Suprapubic skin (tissue), 4 donors: ENCODE data around the gene PCGF1. TPM values are rescaled to one million over a fixed set of nuclear protein-coding genes. Genes with fewer than 3 reads are reported as not detected.

Experiments
- DNase-seq, 2 donors: peaks; one replicate each; pipeline ENCODE4 v3.0.0-alpha.2; 2019; ENCODE audit warnings: low spot score in 2 of 2
- H3K27ac ChIP-seq: fragments of 200-600 bp; sonication (generic); one replicate; pipeline ENCODE4 v1.5.1; 2019
- H3K27me3 ChIP-seq: fragments of 200-600 bp; sonication (generic); one replicate; pipeline ENCODE4 v1.5.1; 2019
- H3K36me3 ChIP-seq: fragments of 200-600 bp; sonication (generic); one replicate; pipeline ENCODE4 v1.5.1; 2019
- H3K4me1 ChIP-seq: fragments of 200-600 bp; sonication (generic); one replicate; pipeline ENCODE4 v1.5.1; 2019
- H3K4me3 ChIP-seq: fragments of 200-600 bp; sonication (generic); one replicate; pipeline ENCODE4 v1.5.1; 2019; ENCODE audit warnings: mild to moderate bottlenecking
- H3K9me3 ChIP-seq: fragments of 200-600 bp; sonication (generic); one replicate; pipeline ENCODE4 v1.5.1; 2019
- EP300 ChIP-seq: sonication (generic); formaldehyde crosslinking; IDR thresholded peaks from one replicate; pipeline ENCODE4 v1.6.1; 2017; ENCODE audit warnings: antibody characterized with exemption
- POLR2A ChIP-seq, 2 donors: fragments of 450-650 bp; IDR thresholded peaks; one replicate each; pipeline ENCODE4 v1.6.1; 2017; ENCODE audit warnings: antibody characterized with exemption in 2 of 2, mild to moderate bottlenecking in 2 of 2, moderate library complexity in 2 of 2
- POLR2AphosphoS5 ChIP-seq, 3 donors: sonication (generic); formaldehyde crosslinking; IDR thresholded peaks; one replicate each; pipeline ENCODE4 v1.6.1; 2017; ENCODE audit warnings: antibody characterized with exemption in 3 of 3
- WGBS: methylation state at CpG from one replicate; pipeline ENCODE4 v1.1.5; 2018; 5-methylcytosine and 5-hydroxymethylcytosine counted together
- total RNA-seq, 4 donors: library from RNA; depleted of rRNA; stranded (reverse); fragments of >200 nt; gene quantifications; one replicate each; pipeline ENCODE4 v1.1.0, GENCODE V29; 2016
- TF ChIP-seq, protein P1 (sequence below), 2 donors: fragments of 200-600 bp in 1 of 2; fragments of 450-650 bp in 1 of 2; sonication (generic) in 1 of 2; IDR thresholded peaks; one replicate each; pipeline ENCODE4 v1.5.1; 2016 to 2019; ENCODE audit warnings: antibody characterized with exemption in 2 of 2, mild to moderate bottlenecking in 1 of 2, moderate library complexity in 1 of 2

Gene PCGF1
- total RNA-seq, 4 donors from 2014 or later: 15.6 to 77.0 (median 19.7) TPM

DNA sequence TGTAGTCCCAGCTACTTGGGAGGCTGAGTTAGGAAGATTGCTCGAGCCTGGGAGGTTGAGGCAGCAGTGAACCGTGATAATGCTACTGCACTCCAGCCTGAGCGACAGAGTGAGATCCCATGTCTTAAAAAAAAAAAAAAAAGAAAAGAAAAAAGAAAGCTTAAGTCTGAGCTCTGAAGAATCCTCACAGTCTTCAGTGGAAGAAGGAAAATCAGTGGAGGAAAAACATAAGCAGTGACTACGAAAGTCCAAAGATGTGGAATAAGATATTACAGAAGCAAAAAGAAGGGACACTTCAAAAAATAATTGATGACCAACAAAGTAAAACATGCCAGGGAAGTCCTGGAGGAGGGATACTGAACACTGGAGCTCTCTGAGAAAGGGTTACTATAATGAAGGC lies 2.8 kb upstream of the PCGF1 start:
- DNase-seq: no peak
- TF ChIP-seq POLR2A (IDR thresholded peaks at IDR 0.05): no peak
- TF ChIP-seq, protein P1, sequence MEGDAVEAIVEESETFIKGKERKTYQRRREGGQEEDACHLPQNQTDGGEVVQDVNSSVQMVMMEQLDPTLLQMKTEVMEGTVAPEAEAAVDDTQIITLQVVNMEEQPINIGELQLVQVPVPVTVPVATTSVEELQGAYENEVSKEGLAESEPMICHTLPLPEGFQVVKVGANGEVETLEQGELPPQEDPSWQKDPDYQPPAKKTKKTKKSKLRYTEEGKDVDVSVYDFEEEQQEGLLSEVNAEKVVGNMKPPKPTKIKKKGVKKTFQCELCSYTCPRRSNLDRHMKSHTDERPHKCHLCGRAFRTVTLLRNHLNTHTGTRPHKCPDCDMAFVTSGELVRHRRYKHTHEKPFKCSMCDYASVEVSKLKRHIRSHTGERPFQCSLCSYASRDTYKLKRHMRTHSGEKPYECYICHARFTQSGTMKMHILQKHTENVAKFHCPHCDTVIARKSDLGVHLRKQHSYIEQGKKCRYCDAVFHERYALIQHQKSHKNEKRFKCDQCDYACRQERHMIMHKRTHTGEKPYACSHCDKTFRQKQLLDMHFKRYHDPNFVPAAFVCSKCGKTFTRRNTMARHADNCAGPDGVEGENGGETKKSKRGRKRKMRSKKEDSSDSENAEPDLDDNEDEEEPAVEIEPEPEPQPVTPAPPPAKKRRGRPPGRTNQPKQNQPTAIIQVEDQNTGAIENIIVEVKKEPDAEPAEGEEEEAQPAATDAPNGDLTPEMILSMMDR (IDR thresholded peaks at IDR 0.05): no peak
- TF ChIP-seq EP300: no peak
- no peak for TF ChIP-seq POLR2AphosphoS5 (IDR thresholded peaks at IDR 0.05)
- Histone ChIP-seq H3K36me3 (peaks cover 7% of the 10 kb centered on the region), H3K4me1 (peaks cover 50% of the 10 kb centered on the region), H3K27ac (no peak overlapping the region), H3K9me3 (no peaks in the 10 kb centered on the region), H3K27me3 (peaks cover 61% of the 10 kb centered on the region), H3K4me3 (no peak overlapping the region)
- WGBS: 96% methylated on average over 4 of the region's 4 CpGs

DNA sequence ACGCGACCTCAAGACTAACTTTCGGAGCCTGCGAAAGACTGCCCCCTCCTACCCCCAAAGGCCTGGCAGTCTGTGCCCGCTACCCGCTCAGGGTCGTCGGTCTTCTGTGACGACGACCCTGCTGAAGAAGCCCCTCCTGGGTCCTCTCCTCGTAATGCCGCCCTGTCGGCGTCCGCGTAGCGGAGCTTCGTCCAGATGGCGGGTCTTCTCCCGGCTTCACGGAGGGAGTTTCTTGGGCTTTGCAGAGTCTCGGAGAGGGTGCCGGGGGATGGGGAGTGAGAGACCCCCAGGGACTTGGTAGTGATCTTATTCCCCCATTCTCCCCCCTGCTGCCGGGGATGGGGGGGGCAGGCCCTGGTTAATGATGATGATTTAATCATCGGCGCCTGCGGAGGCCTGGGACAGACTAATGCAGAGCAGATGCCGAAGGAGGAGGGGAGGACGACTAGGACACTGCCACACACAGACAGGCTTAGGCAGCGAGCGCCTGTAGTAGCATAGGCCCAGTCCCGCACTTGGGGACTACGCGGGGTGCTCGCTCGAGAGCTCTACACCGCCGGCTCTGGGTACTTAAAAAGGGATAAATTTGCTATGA lies 528 bp upstream of the PCGF1 start:
- Histone ChIP-seq H3K4me1 (peaks cover 47% of the 10 kb centered on the region), H3K9me3 (no peaks in the 10 kb centered on the region), H3K27me3 (peaks cover 42% of the 10 kb centered on the region), H3K4me3 (peak overlapping the region; percentile 79), H3K27ac (peak overlapping the region; percentile 99), H3K36me3 (peaks cover 16% of the 10 kb centered on the region)
- TF ChIP-seq EP300: no peak
- TF ChIP-seq POLR2AphosphoS5 (IDR thresholded peaks at IDR 0.05): no peak
- no peak for TF ChIP-seq POLR2A (IDR thresholded peaks at IDR 0.05)
- TF ChIP-seq, protein P1 (IDR thresholded peaks at IDR 0.05): no peak
- WGBS: 9% methylated on average over 35 of the region's 38 CpGs
- DNase-seq: peak in 1 of 2 donors; percentile 82

DNA sequence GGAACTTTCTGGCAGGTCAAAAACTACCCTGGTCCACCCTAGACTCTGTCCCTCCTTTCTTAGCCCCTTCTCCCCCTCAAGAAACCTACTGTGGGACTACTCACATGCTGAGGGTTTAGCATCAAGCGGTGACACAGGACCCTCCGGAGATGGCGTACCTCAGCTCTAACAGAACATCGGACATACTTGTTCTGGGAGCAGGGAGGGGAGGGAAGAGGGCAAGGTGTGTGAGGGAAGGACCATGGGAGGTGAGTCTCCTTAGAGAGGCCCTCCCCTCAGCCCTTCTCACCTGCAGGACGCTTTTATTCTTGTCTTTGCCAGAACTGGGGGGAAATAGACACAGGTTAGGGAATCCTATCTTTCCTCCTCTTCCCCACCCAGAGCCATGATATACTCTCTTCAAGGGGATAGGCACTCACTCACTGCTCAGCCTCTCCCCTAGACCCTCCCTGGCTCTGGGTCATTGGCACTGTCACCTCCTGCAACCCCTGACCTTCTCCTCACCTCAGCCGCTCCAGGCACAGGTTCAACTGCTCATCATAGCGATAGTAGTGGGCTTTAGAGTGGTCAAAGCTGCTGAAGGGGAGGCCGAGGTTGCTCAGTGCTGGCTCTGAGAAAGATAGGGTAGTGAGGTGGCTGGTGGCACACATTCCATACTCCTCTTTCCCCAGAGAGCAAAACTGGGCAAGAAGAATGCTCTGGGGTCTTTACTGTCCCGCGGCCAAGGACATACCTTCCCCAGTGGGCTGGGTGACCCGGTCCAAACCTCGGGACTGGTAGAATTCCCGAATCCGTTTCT lies 1.8 kb downstream of the PCGF1 start:
- no peak for DNase-seq
- WGBS: 94% methylated on average over 14 of the region's 14 CpGs
- Histone ChIP-seq H3K27me3 (peaks cover 40% of the 10 kb centered on the region), H3K9me3 (no peaks in the 10 kb centered on the region), H3K4me3 (peak overlapping the region; percentile 79), H3K27ac (no peak overlapping the region), H3K36me3 (peaks cover 16% of the 10 kb centered on the region), H3K4me1 (peaks cover 59% of the 10 kb centered on the region)
- TF ChIP-seq POLR2AphosphoS5 (IDR thresholded peaks at IDR 0.05) (no peak), POLR2A (IDR thresholded peaks at IDR 0.05) (no peak), EP300 (no peak)
- TF ChIP-seq, protein P1 (IDR thresholded peaks at IDR 0.05): no peak

DNA sequence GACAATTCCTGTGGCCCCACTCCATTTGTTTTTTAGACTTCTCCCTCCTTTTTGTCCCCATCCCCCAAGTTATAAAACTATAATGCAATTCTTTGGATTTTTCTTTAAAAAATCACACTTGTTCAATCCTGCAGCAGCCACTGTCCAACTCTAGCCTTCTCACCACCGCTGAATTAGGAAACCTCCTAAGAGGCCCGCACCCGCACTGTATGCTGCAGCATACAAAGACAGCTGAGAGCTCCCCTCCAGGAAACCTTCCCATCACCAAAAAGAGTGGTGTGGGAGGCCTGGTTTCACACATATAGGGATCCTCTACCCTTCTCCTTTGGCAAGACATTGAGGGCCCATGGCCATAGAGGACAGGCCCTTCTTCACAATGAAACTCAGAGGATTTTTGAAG lies 2.9 kb downstream of the PCGF1 start:
- 94% methylated on average over 3 of the region's 3 CpGs for WGBS

More for the DNA sequence above, 2.9 kb downstream of the PCGF1 start:
- TF ChIP-seq POLR2A (IDR thresholded peaks at IDR 0.05) (no peak), EP300 (no peak), POLR2AphosphoS5 (IDR thresholded peaks at IDR 0.05) (no peak)
- TF ChIP-seq, protein P1 (IDR thresholded peaks at IDR 0.05): no peak
- Histone ChIP-seq H3K27ac (no peak overlapping the region), H3K36me3 (peaks cover 16% of the 10 kb centered on the region), H3K4me3 (no peak overlapping the region), H3K27me3 (peaks cover 40% of the 10 kb centered on the region), H3K9me3 (no peaks in the 10 kb centered on the region), H3K4me1 (peaks cover 61% of the 10 kb centered on the region)
- DNase-seq: no peak
